ENCODE results near the gene HSD3B1. TPM values are rescaled to one million over a fixed set of nuclear protein-coding genes. Genes with fewer than 3 reads are reported as not detected.
"Not testable (repeated sequence)": the region's sequence is repeated elsewhere in the genome, so short reads cannot be mapped to it uniquely, and the experiment has no call there.

The HSD3B1 gene
- total RNA-seq, 6 experiments from 2014 or later: not detected

DNA sequence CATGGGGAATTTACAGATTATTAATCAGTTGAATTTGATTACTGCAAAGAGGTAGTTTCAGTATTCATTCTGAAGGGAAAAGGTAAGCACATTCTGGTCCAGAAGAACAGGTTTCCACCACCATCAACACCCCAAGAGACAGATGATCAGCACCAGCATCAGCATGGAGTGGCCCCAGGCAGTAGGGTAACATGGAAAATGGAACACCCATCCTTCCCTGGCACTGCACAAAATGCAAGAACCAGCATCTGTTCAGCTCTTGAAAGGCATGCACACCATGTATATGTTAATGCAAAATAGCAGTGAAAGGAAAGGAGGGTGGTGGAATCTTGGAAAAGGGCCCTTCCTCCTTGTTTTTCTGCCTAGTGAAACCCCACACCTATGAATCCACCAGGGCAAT is 9.2 kb downstream of the HSD3B1 start:
- Mint-ChIP-seq H3K4me3 (no peak overlapping the region), H3K27ac (no peak overlapping the region), H3K36me3 (ENCODE audit: low read depth) (no peaks in the 10 kb centered on the region), H3K27me3 (ENCODE audit: insufficient read depth) (peaks cover 19% of the 10 kb centered on the region), H3K4me1 (ENCODE audit: low read depth) (no peaks in the 10 kb centered on the region), H3K9me3 (no peaks in the 10 kb centered on the region)
- DNase-seq: no peak
- TF ChIP-seq, protein P1, sequence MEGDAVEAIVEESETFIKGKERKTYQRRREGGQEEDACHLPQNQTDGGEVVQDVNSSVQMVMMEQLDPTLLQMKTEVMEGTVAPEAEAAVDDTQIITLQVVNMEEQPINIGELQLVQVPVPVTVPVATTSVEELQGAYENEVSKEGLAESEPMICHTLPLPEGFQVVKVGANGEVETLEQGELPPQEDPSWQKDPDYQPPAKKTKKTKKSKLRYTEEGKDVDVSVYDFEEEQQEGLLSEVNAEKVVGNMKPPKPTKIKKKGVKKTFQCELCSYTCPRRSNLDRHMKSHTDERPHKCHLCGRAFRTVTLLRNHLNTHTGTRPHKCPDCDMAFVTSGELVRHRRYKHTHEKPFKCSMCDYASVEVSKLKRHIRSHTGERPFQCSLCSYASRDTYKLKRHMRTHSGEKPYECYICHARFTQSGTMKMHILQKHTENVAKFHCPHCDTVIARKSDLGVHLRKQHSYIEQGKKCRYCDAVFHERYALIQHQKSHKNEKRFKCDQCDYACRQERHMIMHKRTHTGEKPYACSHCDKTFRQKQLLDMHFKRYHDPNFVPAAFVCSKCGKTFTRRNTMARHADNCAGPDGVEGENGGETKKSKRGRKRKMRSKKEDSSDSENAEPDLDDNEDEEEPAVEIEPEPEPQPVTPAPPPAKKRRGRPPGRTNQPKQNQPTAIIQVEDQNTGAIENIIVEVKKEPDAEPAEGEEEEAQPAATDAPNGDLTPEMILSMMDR (IDR thresholded peaks at IDR 0.05): no peak

DNA sequence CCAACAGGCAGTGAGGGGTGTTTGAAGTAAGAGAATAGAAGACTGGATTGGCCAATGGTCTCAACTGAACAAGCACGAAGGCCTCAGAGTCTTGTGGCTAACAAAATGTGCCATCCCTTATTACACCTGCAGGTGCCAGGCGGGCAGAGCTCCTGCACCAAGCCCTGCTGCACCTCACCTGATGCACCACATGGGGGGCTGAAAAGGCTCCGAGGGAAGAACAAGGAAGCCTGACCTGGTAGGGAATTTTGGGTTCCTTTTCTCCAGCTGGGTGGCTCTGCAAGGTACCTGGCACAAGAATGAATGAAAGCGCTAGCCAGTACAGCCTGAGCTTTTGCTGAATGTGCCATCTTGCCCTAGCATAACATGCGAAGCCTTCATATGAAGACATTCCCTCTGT is 9.7 kb downstream of the HSD3B1 start:
- Mint-ChIP-seq H3K4me1 (ENCODE audit: low read depth) (no peaks in the 10 kb centered on the region), H3K9me3 (no peaks in the 10 kb centered on the region), H3K4me3 (no peak overlapping the region), H3K27ac (no peak overlapping the region), H3K27me3 (ENCODE audit: insufficient read depth) (peaks cover 18% of the 10 kb centered on the region), H3K36me3 (ENCODE audit: low read depth) (no peaks in the 10 kb centered on the region)
- TF ChIP-seq, protein P1 (IDR thresholded peaks at IDR 0.05): no peak
- DNase-seq: no peak

DNA sequence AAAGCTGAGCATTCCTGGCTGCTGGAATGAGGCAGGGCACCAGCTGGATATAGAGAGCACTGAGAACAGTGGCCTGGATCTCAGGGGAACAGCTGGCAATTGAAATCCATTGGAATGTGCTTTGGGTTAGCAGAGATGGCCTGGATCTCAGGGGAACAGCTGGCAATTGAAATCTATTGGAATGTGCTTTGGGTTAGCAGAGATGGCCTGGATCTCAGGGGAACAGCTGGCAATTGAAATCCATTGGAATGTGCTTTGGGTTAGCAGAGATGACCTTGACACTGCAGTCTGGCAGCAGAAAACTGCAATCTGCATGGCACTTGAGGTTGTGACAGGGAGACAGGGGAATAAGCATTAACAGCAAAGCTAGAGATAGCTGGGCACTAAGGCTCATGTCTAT is 10.7 kb downstream of the HSD3B1 start:
- not testable (repeated sequence) for H3K27ac Mint-ChIP-seq; H3K36me3 Mint-ChIP-seq (ENCODE audit: low read depth); H3K4me3 Mint-ChIP-seq; DNase-seq; H3K4me1 Mint-ChIP-seq (ENCODE audit: low read depth); H3K9me3 Mint-ChIP-seq
- peaks cover 17% of the 10 kb centered on the region for H3K27me3 Mint-ChIP-seq (ENCODE audit: insufficient read depth)

DNA sequence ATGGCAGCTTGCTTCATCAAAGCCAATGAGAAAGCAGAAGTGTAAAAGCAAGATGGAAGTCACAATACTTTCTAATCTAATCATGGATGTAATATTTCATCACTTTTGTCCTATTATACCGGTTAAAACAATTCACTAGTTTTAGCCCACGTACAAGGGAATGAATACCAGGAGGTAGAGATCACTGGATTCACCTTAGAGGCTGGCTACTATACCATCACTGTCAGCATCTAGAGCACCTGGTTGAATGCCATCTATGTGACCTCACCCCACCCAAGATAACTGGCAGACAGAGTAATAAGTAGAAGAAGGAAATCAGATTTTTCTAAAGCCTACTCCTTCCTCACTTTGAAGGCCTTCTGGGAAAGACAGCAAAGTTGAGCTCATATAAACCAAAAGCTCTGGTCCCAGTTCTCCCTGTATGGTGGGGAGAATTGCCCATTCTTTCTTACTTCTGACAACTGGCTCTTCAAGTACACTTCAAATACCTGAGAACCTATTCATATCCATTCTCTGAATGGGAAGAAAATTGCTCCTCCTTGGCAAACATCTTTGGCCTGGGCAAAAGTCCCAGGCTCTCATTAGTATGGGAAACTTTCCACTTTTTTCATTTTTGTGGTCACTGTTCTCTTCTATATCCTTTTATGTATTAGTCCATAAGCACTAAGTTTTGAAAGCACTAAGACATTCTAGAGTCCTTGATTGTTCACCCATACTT is 24.8 kb downstream of the HSD3B1 start:
- H3K4me3 Mint-ChIP-seq: no peak overlapping the region
- peaks cover 7% of the 10 kb centered on the region; the same call in 1 of the 2 replicates for H3K4me1 Mint-ChIP-seq (ENCODE audit: low read depth)
- DNase-seq: peak; percentile 60
- no peaks in the 10 kb centered on the region for H3K9me3 Mint-ChIP-seq
- H3K27ac Mint-ChIP-seq: no peak overlapping the region
- TF ChIP-seq, protein P1 (IDR thresholded peaks at IDR 0.05): no peak
- no peaks in the 10 kb centered on the region for H3K36me3 Mint-ChIP-seq (ENCODE audit: low read depth)
- H3K27me3 Mint-ChIP-seq (ENCODE audit: insufficient read depth): peaks cover 15% of the 10 kb centered on the region

DNA sequence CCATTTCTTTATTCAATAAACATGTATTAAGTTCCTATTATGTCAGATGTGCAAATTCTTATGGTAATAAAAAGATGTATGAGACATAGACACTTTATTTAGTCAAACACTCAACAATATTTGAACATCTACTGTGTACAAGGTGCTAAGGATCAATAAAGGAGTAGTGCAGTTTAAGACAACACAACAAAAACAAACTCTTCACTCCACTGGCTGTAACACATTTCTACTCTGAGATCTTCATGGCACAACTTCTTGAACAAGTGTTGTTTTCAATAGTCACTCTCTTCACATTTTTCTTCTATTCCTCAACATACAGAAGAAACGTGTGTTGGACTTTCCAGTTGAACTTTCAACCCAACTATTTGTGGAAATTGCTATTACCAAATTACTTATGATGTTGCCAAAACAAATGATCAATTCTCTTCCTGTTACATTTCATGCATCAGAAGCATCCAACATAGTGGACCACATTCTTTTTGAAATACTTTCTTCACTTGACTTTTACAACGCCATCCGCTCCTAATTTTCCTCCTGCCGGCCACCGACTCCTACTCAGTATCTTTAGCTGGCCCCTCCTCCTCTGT is 25.4 kb downstream of the HSD3B1 start:
- peaks cover 11% of the 10 kb centered on the region for H3K27me3 Mint-ChIP-seq (ENCODE audit: insufficient read depth)
- peaks cover 7% of the 10 kb centered on the region; the same call in 1 of the 2 replicates for H3K4me1 Mint-ChIP-seq (ENCODE audit: low read depth)
- H3K4me3 Mint-ChIP-seq: no peak overlapping the region
- no peaks in the 10 kb centered on the region for H3K36me3 Mint-ChIP-seq (ENCODE audit: low read depth)
- no peak overlapping the region for H3K27ac Mint-ChIP-seq
- DNase-seq: no peak
- TF ChIP-seq, protein P1 (IDR thresholded peaks at IDR 0.05): no peak
- no peaks in the 10 kb centered on the region for H3K9me3 Mint-ChIP-seq

DNA sequence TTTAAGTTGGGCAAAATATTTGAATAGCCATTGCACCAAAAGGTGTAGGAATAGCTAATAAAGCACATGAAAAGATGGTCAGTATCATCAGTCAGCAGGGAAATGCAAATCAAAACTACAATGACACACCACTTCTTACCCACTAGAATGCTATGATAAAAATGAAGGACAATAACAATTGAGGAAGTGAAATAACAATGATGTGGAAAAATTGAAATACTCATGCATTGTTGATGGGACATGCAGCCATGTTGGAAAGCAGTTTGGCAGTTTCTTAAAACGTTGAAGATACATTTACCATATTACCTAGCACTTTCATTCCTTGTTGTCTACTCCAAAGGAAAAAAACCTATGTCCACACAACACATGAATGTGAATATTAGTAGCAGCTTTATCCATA is 28.4 kb downstream of the HSD3B1 start:
- DNase-seq: no peak
- TF ChIP-seq, protein P1 (IDR thresholded peaks at IDR 0.05): no peak
- Mint-ChIP-seq H3K9me3 (no peaks in the 10 kb centered on the region), H3K4me1 (ENCODE audit: low read depth) (peaks cover 7% of the 10 kb centered on the region; the same call in 1 of the 2 replicates), H3K27ac (no peak overlapping the region), H3K27me3 (ENCODE audit: insufficient read depth) (peaks cover 13% of the 10 kb centered on the region), H3K36me3 (ENCODE audit: low read depth) (no peaks in the 10 kb centered on the region), H3K4me3 (no peak overlapping the region)
